SKM-1 (cell line): Measurements from ENCODE around the gene SLAMF1.
"Not testable (repeated sequence)": the region's sequence is repeated elsewhere in the genome, so short reads cannot be mapped to it uniquely, and the experiment has no call there.

Experiments used
- DNase-seq: peaks from one replicate; lab custom pipeline; 2025; ENCODE audit not compliant: unreplicated experiment; lab: John Stamatoyannopoulos, UW

Gene SLAMF1

GRCh38 chr1:160646711-160647328, at the start of gene SLAMF1:
Gene SLAMF1 (minus strand): TSS chr1:160647044. CDS start chr1:160646945, 99 bp downstream.
- no peak for DNase-seq

- not testable (repeated sequence) for DNase-seq
Observed at GRCh38 chr1:160692390-160692789, 45.5 kb upstream of the SLAMF1 start.

- DNase-seq, result no peak
Observed at GRCh38 chr1:160685266-160685665, 38.4 kb upstream of the SLAMF1 start.

- DNase-seq, result peak; percentile 34
Observed at GRCh38 chr1:160682983-160683865, 36.4 kb upstream of the SLAMF1 start.

GRCh38 chr1:160681891-160682140, 35.0 kb upstream of the SLAMF1 start:
- no peak for DNase-seq

- DNase-seq, result peak; percentile 94
Observed at GRCh38 chr1:160681066-160681890, 34.4 kb upstream of the SLAMF1 start.

GRCh38 chr1:160680399-160680798, 33.6 kb upstream of the SLAMF1 start:
- no peak for DNase-seq

- no peak for DNase-seq
Observed at GRCh38 chr1:160679893-160680292, 33.0 kb upstream of the SLAMF1 start.

GRCh38 chr1:160676869-160677597, 30.2 kb upstream of the SLAMF1 start:
- no peak for DNase-seq

GRCh38 chr1:160675641-160676410, 29.0 kb upstream of the SLAMF1 start:
- DNase-seq, result peak; percentile 70

GRCh38 chr1:160674415-160674814, 27.6 kb upstream of the SLAMF1 start:
- DNase-seq, result no peak

GRCh38 chr1:160672789-160673695, 26.2 kb upstream of the SLAMF1 start:
- no peak for DNase-seq

- DNase-seq, result no peak
Observed at GRCh38 chr1:160671603-160672517, 25.0 kb upstream of the SLAMF1 start.

GRCh38 chr1:160670701-160671100, 23.9 kb upstream of the SLAMF1 start:
- no peak for DNase-seq

GRCh38 chr1:160669802-160670201, 23.0 kb upstream of the SLAMF1 start:
- no peak for DNase-seq

- no peak for DNase-seq
Observed at GRCh38 chr1:160669276-160669675, 22.4 kb upstream of the SLAMF1 start.

- DNase-seq, result no peak
Observed at GRCh38 chr1:160667896-160668295, 21.1 kb upstream of the SLAMF1 start.

- no peak for DNase-seq
Observed at GRCh38 chr1:160666079-160666442, 19.2 kb upstream of the SLAMF1 start.
